Uterus (tissue), 4 donors: ENCODE results near the gene TEX2. TPM values are rescaled to one million over a fixed set of nuclear protein-coding genes. Genes with fewer than 3 reads are reported as not detected.
"Not testable (repeated sequence)": the region's sequence is repeated elsewhere in the genome, so short reads cannot be mapped to it uniquely, and the experiment has no call there.

Source experiments
- DNase-seq, 2 donors: peaks; one replicate each; pipeline ENCODE4 v3.0.0-alpha.2; 2019 to 2020
- H3K27ac ChIP-seq, 2 donors: fragments of 200-600 bp; sonication (generic); 1 replicate in 1 of 2; 2 replicates in 1 of 2; pipeline ENCODE4 v1.5.1; 2016 to 2018
- H3K27me3 ChIP-seq, 2 donors: fragments of 200-600 bp; sonication (generic); one replicate each; pipeline ENCODE4 v1.5.1; 2018 to 2019; ENCODE audit warnings: control low read depth in 1 of 2
- H3K36me3 ChIP-seq, 2 donors: fragments of 200-600 bp; sonication (generic); one replicate each; pipeline ENCODE4 v1.5.1; 2019; ENCODE audit warnings: control low read depth in 1 of 2
- H3K4me1 ChIP-seq, 2 donors: fragments of 200-600 bp; sonication (generic); one replicate each; pipeline ENCODE4 v1.5.1; 2018 to 2019; ENCODE audit warnings: control low read depth in 1 of 2
- H3K4me3 ChIP-seq, 2 donors: fragments of 200-600 bp; sonication (generic); 1 replicate in 1 of 2; 2 replicates in 1 of 2; pipeline ENCODE4 v1.5.1; 2018 to 2019; ENCODE audit warnings: mild to moderate bottlenecking in 1 of 2
- H3K9me3 ChIP-seq, 2 donors: fragments of 200-600 bp; sonication (generic); one replicate each; pipeline ENCODE4 v1.5.1; 2019; ENCODE audit warnings: control low read depth in 1 of 2
- CTCF ChIP-seq, 4 experiments: fragments of 200-600 bp in 2 of 4; fragments of 450-650 bp in 2 of 4; sonication (generic) in 2 of 4; IDR thresholded peaks; one replicate each; pipeline ENCODE4 v1.5.1; 2016 to 2019; ENCODE audit warnings: antibody characterized with exemption in 4 of 4, mild to moderate bottlenecking in 2 of 4, moderate library complexity in 1 of 4
- POLR2A ChIP-seq, 2 donors: fragments of 450-650 bp; IDR thresholded peaks; one replicate each; pipeline ENCODE4 v1.6.1; 2016; ENCODE audit warnings: antibody characterized with exemption in 2 of 2, mild to moderate bottlenecking in 1 of 2, moderate library complexity in 1 of 2
- intact Hi-C: fragments of 100-400 bp; cut with DNase I; formaldehyde crosslinking; loops from one replicate; pipeline ENCODE4 v1.15.1; 2023; ENCODE audit warnings: low total_unique reads
- total RNA-seq, 4 donors: library from RNA; depleted of rRNA in 3 of 4; stranded (reverse); fragments of >200 nt in 3 of 4; gene quantifications; one replicate each; pipeline versions ENCODE4 v1.1.0 to v1.2.4, GENCODE V29; 2014 to 2023
- donor health status: DM: yes; HTN: yes; CAD: no.

Gene TEX2
- total RNA-seq, 4 donors from 2014 or later = 23.8 to 43.4 (median 35.6) TPM

- Histone ChIP-seq H3K4me1 (peaks cover 0 to 5% of the 10 kb centered on the region in 2 donors), H3K4me3 (no peak overlapping the region), H3K9me3 (no peaks in the 10 kb centered on the region), H3K36me3 (no peaks in the 10 kb centered on the region), H3K27me3 (no peaks in the 10 kb centered on the region), H3K27ac (peak overlapping the region; percentile 73 to 77)
- no peak for DNase-seq
- intact Hi-C loops = no loop called here
- TF ChIP-seq CTCF (IDR thresholded peaks at IDR 0.05) = no peak
- TF ChIP-seq POLR2A (IDR thresholded peaks at IDR 0.05) = no peak
Measured at GRCh38 chr17:64240261-64240740, 22.8 kb downstream of the TEX2 start.

- DNase-seq, H3K36me3 ChIP-seq, H3K9me3 ChIP-seq, H3K4me3 ChIP-seq, intact Hi-C loops, H3K27me3 ChIP-seq, H3K27ac ChIP-seq, H3K4me1 ChIP-seq: not testable (repeated sequence)
Measured at GRCh38 chr17:64238449-64238848, 24.6 kb downstream of the TEX2 start.

GRCh38 chr17:64236827-64237403, 26.1 kb downstream of the TEX2 start:
- DNase-seq = no peak
- intact Hi-C loops = no loop called here
- TF ChIP-seq CTCF (IDR thresholded peaks at IDR 0.05) (no peak), POLR2A (IDR thresholded peaks at IDR 0.05) (no peak)
- H3K27ac ChIP-seq = no peak overlapping the region
- H3K4me1 ChIP-seq = peaks cover 0 to 5% of the 10 kb centered on the region in 2 donors
- H3K27me3 ChIP-seq = no peaks in the 10 kb centered on the region
- H3K36me3 ChIP-seq = no peaks in the 10 kb centered on the region
- H3K9me3 ChIP-seq = no peaks in the 10 kb centered on the region
- H3K4me3 ChIP-seq = no peak overlapping the region

- intact Hi-C loops = no loop called here
- no peak overlapping the region for H3K27ac ChIP-seq
- H3K9me3 ChIP-seq = no peaks in the 10 kb centered on the region
- no peak for TF ChIP-seq POLR2A (IDR thresholded peaks at IDR 0.05)
- TF ChIP-seq CTCF (IDR thresholded peaks at IDR 0.05) = no peak
- no peaks in the 10 kb centered on the region for H3K4me1 ChIP-seq
- no peaks in the 10 kb centered on the region for H3K27me3 ChIP-seq
- H3K4me3 ChIP-seq = no peak overlapping the region
- no peak for DNase-seq
- no peaks in the 10 kb centered on the region for H3K36me3 ChIP-seq
Measured at GRCh38 chr17:64234961-64235360, 28.1 kb downstream of the TEX2 start.

- TF ChIP-seq CTCF (IDR thresholded peaks at IDR 0.05) (no peak), POLR2A (IDR thresholded peaks at IDR 0.05) (no peak)
- no peak overlapping the region for H3K27ac ChIP-seq
- no peaks in the 10 kb centered on the region for H3K9me3 ChIP-seq
- no peaks in the 10 kb centered on the region for H3K4me1 ChIP-seq
- H3K27me3 ChIP-seq = no peaks in the 10 kb centered on the region
- H3K36me3 ChIP-seq = no peaks in the 10 kb centered on the region
- DNase-seq = no peak
- H3K4me3 ChIP-seq = no peak overlapping the region
- intact Hi-C loops = no loop called here
Measured at GRCh38 chr17:64232466-64233262, 30.4 kb downstream of the TEX2 start.
